Central memory CD8-positive, alpha-beta T cell (primary cell): ENCODE measurements around the gene LRRN2.

Experiments
- ATAC-seq: fragments of 150-1000 bp; cut with Tn5 transposase; replicated peaks from 2 replicates; pipeline ENCODE4 v1.10.0; 2022; ENCODE audit warnings: mild to moderate bottlenecking, moderate FRiP score, moderate number of reproducible peaks; ENCODE audit not compliant: poor library complexity, severe bottlenecking; ENCODE audit errors: extremely low read depth
- DNase-seq, 2 donors: peaks; one replicate each; pipeline ENCODE4 v3.0.0; 2021; ENCODE audit warnings: low spot score in 2 of 2
- H3K27ac Mint-ChIP-seq: one replicate; pipeline ENCODE4 v1.8.0; 2022; ENCODE audit warnings: low read depth, mild to moderate bottlenecking, moderate library complexity, mixed read lengths
- H3K27me3 Mint-ChIP-seq: one replicate; pipeline ENCODE4 v1.8.0; 2022; ENCODE audit warnings: mixed read lengths
- H3K36me3 Mint-ChIP-seq: one replicate; pipeline ENCODE4 v1.8.0; 2022; ENCODE audit warnings: mild to moderate bottlenecking, moderate library complexity, mixed read lengths; ENCODE audit not compliant: insufficient read depth
- H3K4me1 Mint-ChIP-seq: one replicate; pipeline ENCODE4 v1.8.0; 2022; ENCODE audit warnings: mixed read lengths
- H3K4me3 Mint-ChIP-seq: one replicate; pipeline ENCODE4 v1.8.0; 2022; ENCODE audit warnings: mild to moderate bottlenecking, moderate library complexity, mixed read lengths
- H3K9me3 Mint-ChIP-seq: one replicate; pipeline ENCODE4 v1.8.0; 2022; ENCODE audit warnings: mixed read lengths

Gene LRRN2

GRCh38 chr1:204709960-204710912, 24.7 kb upstream of the LRRN2 start:
- Mint-ChIP-seq H3K27ac (no peak overlapping the region), H3K27me3 (peaks cover 96% of the 10 kb centered on the region), H3K9me3 (no peaks in the 10 kb centered on the region), H3K36me3 (no peaks in the 10 kb centered on the region), H3K4me3 (no peak overlapping the region), H3K4me1 (peaks cover 9% of the 10 kb centered on the region)
- ATAC-seq: no peak
- DNase-seq: no peak

- Mint-ChIP-seq H3K4me1 (peaks cover 9% of the 10 kb centered on the region), H3K27ac (no peak overlapping the region), H3K36me3 (no peaks in the 10 kb centered on the region), H3K4me3 (no peak overlapping the region), H3K27me3 (peaks cover 91% of the 10 kb centered on the region), H3K9me3 (no peaks in the 10 kb centered on the region)
- DNase-seq: no peak
- ATAC-seq: no peak
Observed at GRCh38 chr1:204709021-204709420, 23.5 kb upstream of the LRRN2 start.

- H3K27me3 Mint-ChIP-seq: peaks cover 78% of the 10 kb centered on the region
- no peak overlapping the region for H3K4me3 Mint-ChIP-seq
- no peaks in the 10 kb centered on the region for H3K9me3 Mint-ChIP-seq
- peaks cover 9% of the 10 kb centered on the region for H3K4me1 Mint-ChIP-seq
- H3K27ac Mint-ChIP-seq: no peak overlapping the region
- no peak for ATAC-seq
- H3K36me3 Mint-ChIP-seq: no peaks in the 10 kb centered on the region
- DNase-seq: no peak
Observed at GRCh38 chr1:204706838-204707509, 21.4 kb upstream of the LRRN2 start.

- H3K27me3 Mint-ChIP-seq: peaks cover 70% of the 10 kb centered on the region
- no peaks in the 10 kb centered on the region for H3K36me3 Mint-ChIP-seq
- DNase-seq (no peak), ATAC-seq (no peak)
- H3K4me1 Mint-ChIP-seq: peaks cover 9% of the 10 kb centered on the region
- no peak overlapping the region for H3K4me3 Mint-ChIP-seq
- no peaks in the 10 kb centered on the region for H3K9me3 Mint-ChIP-seq
- no peak overlapping the region for H3K27ac Mint-ChIP-seq
Observed at GRCh38 chr1:204705888-204706837, 20.6 kb upstream of the LRRN2 start.

GRCh38 chr1:204705493-204705811, 19.9 kb upstream of the LRRN2 start:
- no peak overlapping the region for H3K4me3 Mint-ChIP-seq
- DNase-seq: no peak
- ATAC-seq: no peak
- H3K27me3 Mint-ChIP-seq: peaks cover 63% of the 10 kb centered on the region
- peaks cover 9% of the 10 kb centered on the region for H3K4me1 Mint-ChIP-seq
- no peaks in the 10 kb centered on the region for H3K36me3 Mint-ChIP-seq
- H3K9me3 Mint-ChIP-seq: no peaks in the 10 kb centered on the region
- no peak overlapping the region for H3K27ac Mint-ChIP-seq

GRCh38 chr1:204704794-204705492, 19.4 kb upstream of the LRRN2 start:
- H3K27ac Mint-ChIP-seq: no peak overlapping the region
- peaks cover 58% of the 10 kb centered on the region for H3K27me3 Mint-ChIP-seq
- no peak for ATAC-seq

GRCh38 chr1:204703826-204704612, 18.5 kb upstream of the LRRN2 start:
- DNase-seq (no peak), ATAC-seq (no peak)
- no peaks in the 10 kb centered on the region for H3K9me3 Mint-ChIP-seq
- H3K4me3 Mint-ChIP-seq: no peak overlapping the region
- H3K4me1 Mint-ChIP-seq: peaks cover 9% of the 10 kb centered on the region
- peaks cover 48% of the 10 kb centered on the region for H3K27me3 Mint-ChIP-seq
- H3K27ac Mint-ChIP-seq: no peak overlapping the region
- H3K36me3 Mint-ChIP-seq: no peaks in the 10 kb centered on the region

More at GRCh38 chr1:204704794-204705492, 19.4 kb upstream of the LRRN2 start:
- no peaks in the 10 kb centered on the region for H3K36me3 Mint-ChIP-seq
- peaks cover 9% of the 10 kb centered on the region for H3K4me1 Mint-ChIP-seq
- no peaks in the 10 kb centered on the region for H3K9me3 Mint-ChIP-seq
- H3K4me3 Mint-ChIP-seq: no peak overlapping the region
- no peak for DNase-seq

GRCh38 chr1:204703268-204703664, 17.7 kb upstream of the LRRN2 start:
- ATAC-seq: no peak
- Mint-ChIP-seq H3K9me3 (no peaks in the 10 kb centered on the region), H3K4me1 (peaks cover 9% of the 10 kb centered on the region)

GRCh38 chr1:204702552-204703267, 17.2 kb upstream of the LRRN2 start:
- H3K36me3 Mint-ChIP-seq: no peaks in the 10 kb centered on the region
- no peak overlapping the region for H3K4me3 Mint-ChIP-seq
- DNase-seq: no peak

More at GRCh38 chr1:204703268-204703664, 17.7 kb upstream of the LRRN2 start:
- H3K4me3 Mint-ChIP-seq: no peak overlapping the region
- no peak for DNase-seq
- H3K27me3 Mint-ChIP-seq: peaks cover 41% of the 10 kb centered on the region
- no peaks in the 10 kb centered on the region for H3K36me3 Mint-ChIP-seq
- H3K27ac Mint-ChIP-seq: no peak overlapping the region

GRCh38 chr1:204701229-204701628, 15.7 kb upstream of the LRRN2 start:
- Mint-ChIP-seq H3K27me3 (peaks cover 28% of the 10 kb centered on the region), H3K27ac (no peak overlapping the region), H3K4me1 (peaks cover 4% of the 10 kb centered on the region), H3K4me3 (no peak overlapping the region), H3K36me3 (no peaks in the 10 kb centered on the region), H3K9me3 (no peaks in the 10 kb centered on the region)
- ATAC-seq: no peak
- DNase-seq: no peak

More at GRCh38 chr1:204702552-204703267, 17.2 kb upstream of the LRRN2 start:
- peaks cover 35% of the 10 kb centered on the region for H3K27me3 Mint-ChIP-seq
- peaks cover 9% of the 10 kb centered on the region for H3K4me1 Mint-ChIP-seq
- no peak overlapping the region for H3K27ac Mint-ChIP-seq
- no peaks in the 10 kb centered on the region for H3K9me3 Mint-ChIP-seq
- ATAC-seq: no peak

- no peaks in the 10 kb centered on the region for H3K36me3 Mint-ChIP-seq
- H3K4me3 Mint-ChIP-seq: no peak overlapping the region
- H3K9me3 Mint-ChIP-seq: no peaks in the 10 kb centered on the region
Observed at GRCh38 chr1:204697893-204698292, 12.4 kb upstream of the LRRN2 start.

More at GRCh38 chr1:204697893-204698292, 12.4 kb upstream of the LRRN2 start:
- Mint-ChIP-seq H3K27ac (no peak overlapping the region), H3K4me1 (no peaks in the 10 kb centered on the region), H3K27me3 (peaks cover 30% of the 10 kb centered on the region)
- DNase-seq (no peak), ATAC-seq (no peak)
